Activated CD8-positive, alpha-beta memory T cell treated with anti-CD3 and anti-CD28 coated beads, Interleukin-2, amount 10 ng/mL, durations not matched to agents 7 days and 5 days (primary cell): Measurements from ENCODE around the gene IL15. TPM values are rescaled to one million over a fixed set of nuclear protein-coding genes. Genes with fewer than 3 reads are reported as not detected.

Experiments used
- ATAC-seq: fragments of 150-1000 bp; cut with Tn5 transposase; one replicate; pipeline ENCODE4 v1.10.0; 2021; ENCODE audit warnings: moderate library complexity
- CTCF ChIA-PET: fragments of 350-600 bp; sonication (Branson Sonifier 250); formaldehyde crosslinking; loops from one replicate; lab custom pipeline; 2021; ENCODE audit warnings: antibody characterized with exemption; lab: Charles Lee
- DNase-seq: peaks from one replicate; pipeline ENCODE4 v3.0.0-alpha.2; 2020
- H3K27ac Mint-ChIP-seq: one replicate; pipeline ENCODE4 v1.8.0; 2021; ENCODE audit warnings: mild to moderate bottlenecking, mixed read lengths
- H3K27me3 Mint-ChIP-seq: one replicate; pipeline ENCODE4 v1.8.0; 2021; ENCODE audit warnings: mixed read lengths
- H3K36me3 Mint-ChIP-seq: one replicate; pipeline ENCODE4 v1.8.0; 2021; ENCODE audit warnings: mild to moderate bottlenecking, mixed read lengths
- H3K4me1 Mint-ChIP-seq: one replicate; pipeline ENCODE4 v1.8.0; 2021; ENCODE audit warnings: mixed read lengths
- H3K4me3 Mint-ChIP-seq: one replicate; pipeline ENCODE4 v1.8.0; 2021; ENCODE audit warnings: mild to moderate bottlenecking, moderate library complexity, mixed read lengths
- H3K9me3 Mint-ChIP-seq: one replicate; pipeline ENCODE4 v1.8.0; 2022; ENCODE audit warnings: low read depth, mixed read lengths
- total RNA-seq, 2 experiments: library from RNA; stranded (reverse); gene quantifications; one replicate each; pipeline ENCODE4 v1.2.3, GENCODE V29; 2021

Gene IL15
- total RNA-seq, 2 experiments from 2014 or later: 3.4 to 4.0 TPM

DNA sequence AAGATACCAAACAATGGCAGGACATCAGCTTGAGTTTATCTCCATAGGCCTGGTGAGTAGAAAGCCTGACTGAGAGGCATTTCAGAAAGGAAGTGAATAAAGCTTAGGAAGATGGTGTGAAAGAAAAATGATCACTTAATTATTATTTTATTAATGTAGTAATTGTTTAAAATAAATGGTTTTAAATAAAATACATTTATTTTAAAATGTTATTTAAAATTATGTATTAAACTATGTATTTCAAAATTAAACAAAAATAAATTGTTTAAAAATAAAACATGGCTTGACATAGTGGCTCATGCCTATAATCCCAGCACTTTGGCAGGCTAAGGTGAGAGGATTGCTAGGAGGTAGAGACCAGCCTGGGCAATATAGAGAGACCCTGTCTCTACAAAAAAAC lies 145.8 kb downstream of the IL15 start:
- CTCF ChIA-PET: no interaction called here
- H3K9me3 Mint-ChIP-seq: peaks cover 3% of the 10 kb centered on the region

More for the DNA sequence above, 145.8 kb downstream of the IL15 start:
- Mint-ChIP-seq H3K27me3 (no peaks in the 10 kb centered on the region), H3K36me3 (peaks cover 2% of the 10 kb centered on the region), H3K4me3 (no peak overlapping the region), H3K27ac (no peak overlapping the region), H3K4me1 (no peaks in the 10 kb centered on the region)
- ATAC-seq: no peak
- no peak for DNase-seq
